Panc1 (cell line): ENCODE measurements around the gene CCDC57. TPM values are rescaled to one million over a fixed set of nuclear protein-coding genes. Genes with fewer than 3 reads are reported as not detected.

Source experiments
- ATAC-seq: fragments of 200-7000 bp; cut with Tn5 transposase; 2 replicates; pipeline ENCODE4 v1.9.1; 2020; ENCODE audit warnings: mild to moderate bottlenecking, moderate library complexity
- BruUV-seq: library from RNA; stranded (reverse); fragments of 400-500 nt; replicated peaks from 2 replicates; lab custom pipeline; 2021; lab: Mats Ljungman, UMichigan
- CTCF ChIA-PET: fragments of 300-600 bp; sonication (Branson Sonifier 250); formaldehyde crosslinking; loops from one replicate; lab custom pipeline; 2022; ENCODE audit warnings: antibody characterized with exemption; lab: Charles Lee
- POLR2A ChIA-PET: fragments of 300-600 bp; sonication (Branson Sonifier 250); formaldehyde crosslinking; loops from one replicate; lab custom pipeline; 2022; ENCODE audit warnings: antibody characterized with exemption; lab: Charles Lee
- DNase-seq: peaks from one replicate; pipeline ENCODE4 v3.0.0-alpha.2; 2010; ENCODE audit warnings: low read depth, low spot score
- H3K27ac ChIP-seq: 2 replicates; pipeline ENCODE4 v1.5.1; 2011; ENCODE audit warnings: mild to moderate bottlenecking, low read length, inconsistent platforms
- H3K27me3 ChIP-seq: fragments of 200-500 bp; sonication (Bioruptor generic); 2 replicates; pipeline ENCODE4 v1.6.0; 2014; ENCODE audit warnings: low read length, inconsistent platforms; ENCODE audit not compliant: control insufficient read depth, insufficient read depth
- H3K36me3 ChIP-seq: fragments of 200-500 bp; sonication (Bioruptor generic); 2 replicates; pipeline ENCODE4 v1.5.1; 2014; ENCODE audit warnings: inconsistent platforms, mild to moderate bottlenecking, low read length, moderate library complexity; ENCODE audit not compliant: control insufficient read depth, insufficient read depth
- H3K4me1 ChIP-seq: 2 replicates; pipeline ENCODE4 v1.5.1; 2011; ENCODE audit warnings: inconsistent platforms, mild to moderate bottlenecking, low read length, moderate library complexity; ENCODE audit not compliant: control insufficient read depth, insufficient read depth
- H3K4me3 ChIP-seq, 2 experiments: 2 replicates each; pipeline ENCODE4 v1.5.1; 2011 to 2012; ENCODE audit warnings: low read depth in 2 of 2, low read length in 2 of 2, mild to moderate bottlenecking in 2 of 2, inconsistent platforms in 1 of 2, moderate library complexity in 1 of 2
- H3K9me3 ChIP-seq: fragments of 200-500 bp; sonication (Bioruptor generic); 2 replicates; pipeline ENCODE4 v1.5.1; 2014; ENCODE audit warnings: low read depth, mild to moderate bottlenecking, inconsistent platforms, low read length, moderate library complexity; ENCODE audit not compliant: control insufficient read depth, insufficient read depth
- CTCF ChIP-seq: fragments of 450-650 bp; IDR thresholded peaks from 2 replicates; pipeline ENCODE4 v1.5.1; 2017; ENCODE audit warnings: mild to moderate bottlenecking
- POLR2AphosphoS5 ChIP-seq: IDR thresholded peaks from 2 replicates; pipeline ENCODE4 v1.6.1; 2012; ENCODE audit warnings: mild to moderate bottlenecking, low read depth, low read length, moderate library complexity
- REST ChIP-seq, 2 experiments: IDR thresholded peaks; 2 replicates each; pipeline ENCODE4 v1.6.1; 2011 to 2012; ENCODE audit warnings: low read depth in 2 of 2, control low read depth in 1 of 2, low read length in 1 of 2, mild to moderate bottlenecking in 1 of 2, moderate library complexity in 1 of 2; ENCODE audit not compliant: insufficient read depth in 1 of 2
- SIN3A ChIP-seq: IDR thresholded peaks from 2 replicates; pipeline ENCODE4 v1.6.1; 2012; ENCODE audit warnings: low read depth, mild to moderate bottlenecking, low read length, moderate library complexity, borderline replicate concordance; ENCODE audit not compliant: insufficient read depth
- TCF7L2 ChIP-seq: IDR thresholded peaks from 2 replicates; pipeline ENCODE4 v1.6.1; 2011; ENCODE audit warnings: mild to moderate bottlenecking, low read depth, low read length, inconsistent platforms
- in situ Hi-C: cut with HindIII; loops from 2 replicates; pipeline ENCODE4 v1.10.0; 2016; ENCODE audit warnings: low sequenced_read_pairs, low pct_unique_long_range_greater_than_20kb
- intact Hi-C: fragments of 100-400 bp; cut with micrococcal nuclease; formaldehyde crosslinking; loops from one replicate; pipeline ENCODE4 v1.10.0; 2022; ENCODE audit not compliant: unreplicated experiment
- total RNA-seq: library from RNA; stranded (reverse); gene quantifications from one replicate; pipeline ENCODE4 v1.2.1, GENCODE V29; 2021; ENCODE audit not compliant: unreplicated experiment

CCDC57 gene
- total RNA-seq, 1 experiment from 2014 or later: 63.6 TPM

- TF ChIP-seq CTCF: no peak
- no peak for TF ChIP-seq POLR2AphosphoS5
- TF ChIP-seq TCF7L2: no peak
- TF ChIP-seq REST (IDR thresholded peaks at IDR 0.05; ENCODE audit: insufficient read depth in 1 of 2, low read depth in 2 of 2, low read length in 1 of 2): no peak
- Histone ChIP-seq H3K4me3 (no peak overlapping the region), H3K9me3 (no peaks in the 10 kb centered on the region), H3K36me3 (no peaks in the 10 kb centered on the region), H3K27me3 (no peaks in the 10 kb centered on the region), H3K27ac (no peak overlapping the region), H3K4me1 (peaks cover 38% of the 10 kb centered on the region)
- DNase-seq: no peak
- no peak for ATAC-seq
- intact Hi-C loops (no loop called here), in situ Hi-C loops (no loop called here)
- POLR2A ChIA-PET: interaction anchor here (0.6 kb wide), 1 partner anchor 13 kb away, joined by 7 read pairs; no protein-coding TSS in a partner anchor
- CTCF ChIA-PET: no interaction called here
- BruUV-seq: no TSS peak
These were observed 6.4 kb upstream of the CCDC57 start for GRCh38 chr17:82219083-82219482.

- no peaks in the 10 kb centered on the region for H3K27me3 ChIP-seq
- DNase-seq (no peak), ATAC-seq (no peak)
- in situ Hi-C loops: no loop called here
- intact Hi-C loops: no loop called here
- ChIA-PET POLR2A (interaction anchor here (0.6 kb wide), 1 partner anchor 12 kb away, joined by 7 read pairs; no protein-coding TSS in a partner anchor), CTCF (interaction anchor here (0.7 kb wide), 1 partner anchor 57 kb away, joined by 6 read pairs; no protein-coding TSS in a partner anchor)
- no peaks in the 10 kb centered on the region for H3K36me3 ChIP-seq
- H3K9me3 ChIP-seq: no peaks in the 10 kb centered on the region
- H3K27ac ChIP-seq: no peak overlapping the region
- TF ChIP-seq REST (IDR thresholded peaks at IDR 0.05; ENCODE audit: insufficient read depth in 1 of 2, low read depth in 2 of 2, low read length in 1 of 2) (no peak), TCF7L2 (no peak), POLR2AphosphoS5 (no peak), CTCF (no peak), SIN3A (no peak)
- H3K4me1 ChIP-seq: peaks cover 40% of the 10 kb centered on the region
- H3K4me3 ChIP-seq: no peak overlapping the region
- BruUV-seq: no TSS peak
These were observed 5.9 kb upstream of the CCDC57 start for GRCh38 chr17:82218349-82219075.
